ENCODE results near the gene TSPAN18. TPM values are rescaled to one million over a fixed set of nuclear protein-coding genes. Genes with fewer than 3 reads are reported as not detected.

Gene TSPAN18
- total RNA-seq, 4 donors from 2014 or later, result 2.6 to 28.9 (median 4.9) TPM

DNA sequence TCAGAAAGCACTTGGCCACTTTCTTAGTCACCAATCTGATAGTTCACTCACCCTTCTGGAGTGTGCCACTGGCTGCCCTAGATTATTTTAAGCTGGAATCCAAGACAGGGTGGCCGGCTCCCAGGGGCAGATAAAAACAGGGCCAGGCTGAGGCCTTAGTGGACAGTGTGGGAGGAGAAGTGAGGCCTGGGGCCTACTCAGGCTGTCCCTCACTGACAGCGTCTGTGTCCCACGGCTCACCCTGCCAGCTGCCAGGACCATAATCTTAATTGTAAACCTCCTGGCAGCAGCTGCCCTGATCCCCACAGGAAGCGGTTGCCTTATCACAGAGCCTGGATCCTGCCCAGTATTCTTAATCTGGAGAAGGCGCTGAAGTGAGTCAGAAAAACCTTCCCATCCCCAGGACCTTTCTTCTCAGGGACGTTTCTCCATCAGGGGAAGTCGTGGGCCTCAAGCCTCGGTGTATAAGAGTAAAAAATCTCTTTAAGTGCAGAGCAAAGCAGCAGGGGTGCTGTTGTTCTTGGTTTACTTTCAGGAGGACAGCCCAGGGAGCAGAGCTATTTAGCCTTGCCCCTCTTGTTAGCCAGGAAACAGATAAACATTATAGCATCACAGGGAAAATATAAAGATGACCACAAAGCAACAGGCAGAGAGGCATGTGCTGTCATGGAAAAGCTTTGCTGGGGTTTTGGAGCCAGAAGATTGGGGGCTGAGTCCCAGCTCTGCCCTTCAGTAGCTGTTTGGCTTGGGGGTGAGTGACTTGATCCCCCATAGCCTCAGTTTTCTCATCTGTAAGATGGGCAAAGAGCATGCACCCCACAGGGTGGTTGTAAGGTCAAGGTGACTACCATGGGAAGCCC is 39.6 kb downstream of the TSPAN18 start:
- no peaks in the 10 kb centered on the region for H3K27me3 ChIP-seq
- no peaks in the 10 kb centered on the region for H3K9me3 ChIP-seq
- H3K4me3 ChIP-seq, result no peak overlapping the region
- TF ChIP-seq CTCF (IDR thresholded peaks at IDR 0.05) (no peak), POLR2A (IDR thresholded peaks at IDR 0.05) (no peak), POLR2AphosphoS5 (IDR thresholded peaks at IDR 0.05) (no peak), EP300 (IDR thresholded peaks at IDR 0.05; ENCODE audit: low read depth) (no peak)
- no peak for DNase-seq
- peaks cover 4 to 30% (median 17%) of the 10 kb centered on the region in 4 donors for H3K4me1 ChIP-seq
- in situ Hi-C loops (cut with MboI; ENCODE audit: low pct_ligation_motif_present in 1 of 4, low pct_unique_long_range_greater_than_20kb in 1 of 4, low sequenced_read_pairs in 3 of 4), result no loop called here
- peak overlapping the region; percentile 74 to 84 (median 80) for H3K27ac ChIP-seq
- WGBS, 2 donors (ENCODE audit: low coverage in 1 of 2), result 19% methylated on average over 8 of the region's 8 CpGs; no CpG with 5 or more reads in 1 of the 2 donors
- no peaks in the 10 kb centered on the region for H3K36me3 ChIP-seq
- intact Hi-C loops (cut with DNase I; ENCODE audit: low total_unique reads), result no loop called here

DNA sequence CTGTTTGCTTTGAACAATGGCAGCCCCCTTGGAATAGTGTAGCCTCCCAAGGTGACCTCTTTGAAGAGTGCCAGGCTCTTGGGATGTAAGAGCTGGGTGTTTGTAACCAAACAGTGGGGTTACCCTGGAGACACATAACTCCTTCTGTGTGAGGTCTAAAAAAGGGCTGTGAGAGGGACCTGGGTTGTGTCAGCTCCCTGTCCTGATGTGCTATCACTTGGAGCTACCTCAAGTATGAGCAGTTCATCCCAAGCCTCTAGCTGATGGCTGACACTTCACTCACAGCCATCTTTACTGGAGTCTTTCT is 40.2 kb downstream of the TSPAN18 start:
- in situ Hi-C loops (cut with MboI; ENCODE audit: low pct_ligation_motif_present in 1 of 4, low pct_unique_long_range_greater_than_20kb in 1 of 4, low sequenced_read_pairs in 3 of 4), result no loop called here
- peak; percentile 21 to 72 (median 40) for TF ChIP-seq POLR2AphosphoS5 (IDR thresholded peaks at IDR 0.05)
- TF ChIP-seq CTCF (IDR thresholded peaks at IDR 0.05), result no peak
- Histone ChIP-seq H3K36me3 (no peaks in the 10 kb centered on the region), H3K27ac (peak overlapping the region; percentile 74 to 84 (median 80)), H3K27me3 (no peaks in the 10 kb centered on the region), H3K4me1 (peaks cover 0 to 26% (median 11%) of the 10 kb centered on the region in 4 donors), H3K9me3 (no peaks in the 10 kb centered on the region), H3K4me3 (no peak overlapping the region)
- no peak for DNase-seq
- intact Hi-C loops (cut with DNase I; ENCODE audit: low total_unique reads), result no loop called here

GRCh38 chr11:44767421-44767820 is 40.7 kb downstream of the TSPAN18 start:
- H3K4me1 ChIP-seq, result peaks cover 0 to 23% (median 11%) of the 10 kb centered on the region in 4 donors
- in situ Hi-C loops (cut with MboI; ENCODE audit: low pct_ligation_motif_present in 1 of 4, low pct_unique_long_range_greater_than_20kb in 1 of 4, low sequenced_read_pairs in 3 of 4), result no loop called here

GRCh38 chr11:44770401-44770800 is 43.6 kb downstream of the TSPAN18 start:
- DNase-seq, result no peak
- in situ Hi-C loops (cut with MboI; ENCODE audit: low pct_ligation_motif_present in 1 of 4, low pct_unique_long_range_greater_than_20kb in 1 of 4, low sequenced_read_pairs in 3 of 4) (no loop called here), intact Hi-C loops (cut with DNase I; ENCODE audit: low total_unique reads) (no loop called here)
- peak overlapping the region in 3 of 4 donors; percentile 3 to 24 (median 5) for H3K27ac ChIP-seq
- peaks cover 17% of the 10 kb centered on the region for H3K27me3 ChIP-seq
- no peak for TF ChIP-seq CTCF (IDR thresholded peaks at IDR 0.05)
- no peak for TF ChIP-seq POLR2A (IDR thresholded peaks at IDR 0.05)
- TF ChIP-seq EP300 (IDR thresholded peaks at IDR 0.05; ENCODE audit: low read depth), result no peak
- no peak for TF ChIP-seq POLR2AphosphoS5 (IDR thresholded peaks at IDR 0.05)
- WGBS, 2 donors (ENCODE audit: low coverage in 1 of 2), result 83 to 86% methylated on average over 1 of the region's 1 CpG
- H3K4me1 ChIP-seq, result peaks cover 0 to 34% (median 18%) of the 10 kb centered on the region in 4 donors
- no peak overlapping the region for H3K4me3 ChIP-seq
- H3K9me3 ChIP-seq, result no peaks in the 10 kb centered on the region
- no peaks in the 10 kb centered on the region for H3K36me3 ChIP-seq

More at GRCh38 chr11:44767421-44767820, 40.7 kb downstream of the TSPAN18 start:
- intact Hi-C loops (cut with DNase I; ENCODE audit: low total_unique reads), result no loop called here
- no peak overlapping the region for H3K4me3 ChIP-seq
- H3K27ac ChIP-seq, result peak overlapping the region; percentile 74 to 84 (median 80)
- no peaks in the 10 kb centered on the region for H3K27me3 ChIP-seq
- WGBS, 2 donors (ENCODE audit: low coverage in 1 of 2), result 56 to 80% methylated on average over 1 of the region's 1 CpG
- H3K9me3 ChIP-seq, result no peaks in the 10 kb centered on the region
- no peak for DNase-seq
- TF ChIP-seq CTCF (IDR thresholded peaks at IDR 0.05) (no peak), POLR2A (IDR thresholded peaks at IDR 0.05) (no peak), POLR2AphosphoS5 (IDR thresholded peaks at IDR 0.05) (no peak), EP300 (IDR thresholded peaks at IDR 0.05; ENCODE audit: low read depth) (no peak)
- no peaks in the 10 kb centered on the region for H3K36me3 ChIP-seq

Measured in transverse colon (tissue), 4 donors.